Natural killer cell (primary cell): Measurements from ENCODE around the gene RAI2. TPM values are rescaled to one million over a fixed set of nuclear protein-coding genes. Genes with fewer than 3 reads are reported as not detected.

ENCODE experiments used
- ATAC-seq, 3 donors: fragments of 150-1000 bp in 2 of 3; fragments of 200-7000 bp in 1 of 3; cut with Tn5 transposase; 1 replicate in 1 of 3; 2 replicates in 2 of 3; pipeline ENCODE4 v1.10.0; 2021; ENCODE audit warnings: mild to moderate bottlenecking in 2 of 3, moderate library complexity in 2 of 3
- DNase-seq, 2 donors: peaks; one replicate each; pipeline versions ENCODE4 v3.0.0 to v3.0.0-alpha.2; 2013 to 2021; ENCODE audit warnings: mixed read lengths in 1 of 2
- H3K27ac ChIP-seq: one replicate; pipeline ENCODE4 v1.5.1; 2013; ENCODE audit warnings: mild to moderate bottlenecking, low read length
- H3K27me3 ChIP-seq: one replicate; pipeline ENCODE4 v1.6.1; 2013; ENCODE audit warnings: low read length; ENCODE audit not compliant: control insufficient read depth, insufficient read depth
- H3K36me3 ChIP-seq: one replicate; pipeline ENCODE4 v1.6.1; 2013; ENCODE audit warnings: low read length; ENCODE audit not compliant: control insufficient read depth, insufficient read depth
- H3K4me1 ChIP-seq: one replicate; pipeline ENCODE4 v1.6.1; 2013; ENCODE audit warnings: low read length; ENCODE audit not compliant: control insufficient read depth, insufficient read depth
- H3K4me3 ChIP-seq: one replicate; pipeline ENCODE4 v1.5.1; 2013; ENCODE audit warnings: low read length
- H3K9me3 ChIP-seq: one replicate; pipeline ENCODE4 v1.6.1; 2013; ENCODE audit warnings: low read length; ENCODE audit not compliant: control insufficient read depth, insufficient read depth
- H3K27ac Mint-ChIP-seq, 2 donors: one replicate each; pipeline ENCODE4 v1.8.0; 2022; ENCODE audit warnings: mild to moderate bottlenecking in 2 of 2, mixed read lengths in 2 of 2, moderate library complexity in 1 of 2
- H3K27me3 Mint-ChIP-seq, 2 donors: one replicate each; pipeline ENCODE4 v1.8.0; 2022; ENCODE audit warnings: low read depth in 2 of 2, mixed read lengths in 2 of 2
- H3K36me3 Mint-ChIP-seq: one replicate; pipeline ENCODE4 v1.8.0; 2022; ENCODE audit warnings: mixed read lengths
- H3K4me1 Mint-ChIP-seq, 2 donors: one replicate each; pipeline ENCODE4 v1.8.0; 2022; ENCODE audit warnings: mixed read lengths in 2 of 2
- H3K4me3 Mint-ChIP-seq: one replicate; pipeline ENCODE4 v1.8.0; 2022; ENCODE audit warnings: mild to moderate bottlenecking, moderate library complexity, mixed read lengths
- H3K9me3 Mint-ChIP-seq, 2 donors: one replicate each; pipeline ENCODE4 v1.8.0; 2022; ENCODE audit warnings: mixed read lengths in 2 of 2
- CTCF ChIP-seq: fragments of 200-600 bp; IDR thresholded peaks from one replicate; pipeline ENCODE4 v1.8.0; 2022; ENCODE audit warnings: antibody characterized with exemption
- WGBS: methylation state at CpG from one replicate; pipeline ENCODE4 v1.1.7; 2013; ENCODE audit warnings: missing lambda C conversion rate; ENCODE audit not compliant: insufficient coverage; 5-methylcytosine and 5-hydroxymethylcytosine counted together
- intact Hi-C: fragments of 100-400 bp; cut with micrococcal nuclease; formaldehyde crosslinking; loops from one replicate; pipeline ENCODE4 v1.14.2; 2022
- total RNA-seq, 4 donors: library from RNA; stranded (reverse); fragments of 120-200 nt in 1 of 4; gene quantifications; one replicate each; pipeline versions ENCODE4 v1.2.3 to v1.2.4, GENCODE V29; 2013 to 2022

The RAI2 gene
- total RNA-seq, 3 donors from 2014 or later (not counting 1 experiment from before 2014, with no cell fraction given): not detected

GRCh38 chrX:17860179-17860780 is 818 bp downstream of the RAI2 start:
- peaks cover 7% of the 10 kb centered on the region for H3K27me3 ChIP-seq
- Mint-ChIP-seq H3K27ac (no peak overlapping the region), H3K4me3 (peak overlapping the region; percentile 51), H3K27me3 (peaks cover 27 to 79% of the 10 kb centered on the region in 2 donors), H3K9me3 (peaks cover 0 to 2% of the 10 kb centered on the region in 2 donors), H3K4me1 (no peaks in the 10 kb centered on the region), H3K36me3 (no peaks in the 10 kb centered on the region)
- H3K27ac ChIP-seq: no peak overlapping the region
- no peaks in the 10 kb centered on the region for H3K36me3 ChIP-seq
- no peak overlapping the region for H3K4me3 ChIP-seq
- H3K9me3 ChIP-seq: no peaks in the 10 kb centered on the region
- DNase-seq (peak in 1 of 2 donors; percentile 15), ATAC-seq (no peak)
- no peaks in the 10 kb centered on the region for H3K4me1 ChIP-seq
- 1% methylated on average over 53 of the region's 53 CpGs for WGBS
- intact Hi-C loops: no loop called here
- TF ChIP-seq CTCF: no peak

DNA sequence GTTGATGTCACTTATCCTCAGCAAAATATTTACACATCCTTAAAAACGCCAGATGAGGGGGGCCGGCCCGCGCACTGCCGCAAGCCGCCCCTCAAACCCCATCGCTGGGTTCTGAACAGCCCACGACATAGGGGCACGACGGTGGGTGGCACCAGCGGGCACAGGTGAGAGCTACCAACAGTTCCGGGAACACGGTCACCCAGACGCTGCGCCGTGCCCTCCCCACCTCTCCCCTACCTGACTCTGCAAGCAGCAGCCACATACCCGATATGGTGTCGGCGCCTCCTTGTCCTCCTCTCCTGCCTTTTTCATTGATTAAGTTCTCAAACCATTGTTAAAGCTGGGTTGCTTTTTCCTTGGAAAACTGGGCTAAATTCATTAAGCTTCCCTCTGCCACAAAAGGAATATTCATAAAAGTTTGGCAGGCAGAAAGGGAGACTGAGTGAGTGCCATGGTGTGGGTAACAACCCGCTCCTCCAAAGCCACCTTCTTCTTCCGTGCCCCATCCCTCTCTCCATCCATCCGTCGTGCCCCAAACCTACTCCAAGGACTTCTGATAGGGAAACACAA is 1.4 kb downstream of the RAI2 start:
- DNase-seq (peak in 1 of 2 donors; percentile 45), ATAC-seq (no peak)
- Histone ChIP-seq H3K4me3 (no peak overlapping the region), H3K27ac (no peak overlapping the region), H3K4me1 (no peaks in the 10 kb centered on the region), H3K36me3 (no peaks in the 10 kb centered on the region), H3K9me3 (no peaks in the 10 kb centered on the region), H3K27me3 (peaks cover 7% of the 10 kb centered on the region)
- intact Hi-C loops: no loop called here
- Mint-ChIP-seq H3K36me3 (no peaks in the 10 kb centered on the region), H3K27me3 (peaks cover 27 to 73% of the 10 kb centered on the region in 2 donors), H3K4me3 (peak overlapping the region; percentile 51), H3K27ac (no peak overlapping the region), H3K9me3 (peaks cover 0 to 2% of the 10 kb centered on the region in 2 donors), H3K4me1 (no peaks in the 10 kb centered on the region)
- no peak for TF ChIP-seq CTCF
- WGBS: 1% methylated on average over 21 of the region's 23 CpGs

DNA sequence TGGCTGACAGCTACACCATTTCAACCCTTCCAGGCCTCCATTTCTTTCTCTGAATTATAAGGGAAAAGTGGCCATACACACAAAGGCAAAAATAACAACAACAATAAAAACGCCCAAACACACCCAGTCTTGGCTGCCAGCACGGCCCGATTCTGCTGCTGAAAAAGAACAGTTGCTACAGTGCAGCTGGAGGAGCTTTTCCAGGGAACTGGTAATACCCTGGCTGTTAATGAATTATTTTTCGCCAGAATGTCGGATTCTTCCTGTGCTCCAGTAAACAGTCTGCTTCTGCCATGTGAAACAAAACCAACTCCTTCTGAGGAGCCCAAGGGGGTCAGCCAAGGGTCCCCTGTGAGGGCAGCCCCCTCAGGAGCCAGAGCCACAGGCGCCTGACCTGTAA is 6.6 kb downstream of the RAI2 start:
- Histone ChIP-seq H3K4me1 (no peaks in the 10 kb centered on the region), H3K4me3 (no peak overlapping the region), H3K36me3 (no peaks in the 10 kb centered on the region), H3K9me3 (no peaks in the 10 kb centered on the region), H3K27ac (no peak overlapping the region), H3K27me3 (peaks cover 3% of the 10 kb centered on the region)
- intact Hi-C loops: no loop called here
- Mint-ChIP-seq H3K27me3 (peaks cover 10 to 47% of the 10 kb centered on the region in 2 donors), H3K4me1 (no peaks in the 10 kb centered on the region), H3K27ac (no peak overlapping the region), H3K4me3 (no peak overlapping the region), H3K36me3 (no peaks in the 10 kb centered on the region), H3K9me3 (no peaks in the 10 kb centered on the region)
- no peak for ATAC-seq
- DNase-seq: no peak
- whole genome bisulfite sequencing: 77% methylated on average over 6 of the region's 6 CpGs
- TF ChIP-seq CTCF: no peak

GRCh38 chrX:17854069-17854468 is 7.0 kb downstream of the RAI2 start:
- Histone ChIP-seq H3K9me3 (no peaks in the 10 kb centered on the region), H3K27me3 (peaks cover 3% of the 10 kb centered on the region), H3K36me3 (no peaks in the 10 kb centered on the region), H3K4me3 (no peak overlapping the region), H3K27ac (no peak overlapping the region), H3K4me1 (no peaks in the 10 kb centered on the region)
- DNase-seq (no peak), ATAC-seq (no peak)
- no peaks in the 10 kb centered on the region for H3K4me1 Mint-ChIP-seq
- TF ChIP-seq CTCF: no peak
- 84% methylated on average over 2 of the region's 2 CpGs for WGBS
- no peak overlapping the region for H3K4me3 Mint-ChIP-seq
- H3K36me3 Mint-ChIP-seq: no peaks in the 10 kb centered on the region
- no peaks in the 10 kb centered on the region for H3K9me3 Mint-ChIP-seq
- no peak overlapping the region for H3K27ac Mint-ChIP-seq
- intact Hi-C loops: no loop called here
- peaks cover 6 to 42% of the 10 kb centered on the region in 2 donors for H3K27me3 Mint-ChIP-seq
